IMR-90 (cell line): ENCODE measurements around the gene DCC. TPM values are rescaled to one million over a fixed set of nuclear protein-coding genes. Genes with fewer than 3 reads are reported as not detected.

Experiments
- ATAC-seq: fragments of 200-7000 bp; cut with Tn5 transposase; 2 replicates; pipeline ENCODE4 v1.9.1; 2020; ENCODE audit warnings: low read depth, mild to moderate bottlenecking, moderate library complexity
- BruUV-seq: library from RNA; stranded (reverse); fragments of 400-500 nt; replicated peaks from 2 replicates; lab custom pipeline; 2021; lab: Mats Ljungman, UMichigan
- CTCF ChIA-PET: fragments of 300-600 bp; formaldehyde crosslinking; extraction: SDS; loops from one replicate; lab custom pipeline; 2021; ENCODE audit warnings: antibody characterized with exemption; lab: Yijun Ruan, JAX
- POLR2A ChIA-PET: fragments of 300-600 bp; sonication (Branson Sonifier 250); formaldehyde crosslinking; loops from one replicate; lab custom pipeline; 2022; ENCODE audit warnings: antibody characterized with exemption; ENCODE audit not compliant: unreplicated experiment; lab: Charles Lee
- DNase-seq: peaks from one replicate; pipeline ENCODE4 v3.0.0; 2013
- H2AFZ ChIP-seq: replicated peaks from 2 replicates; pipeline ENCODE3; 2013; ENCODE audit warnings: low read length, mild to moderate bottlenecking; ENCODE audit not compliant: poor library complexity
- H2AK5ac ChIP-seq: 2 replicates; pipeline ENCODE4 v1.6.1; 2013; ENCODE audit warnings: low read depth, low read length, inconsistent platforms
- H2AK9ac ChIP-seq: replicated peaks from 2 replicates; pipeline ENCODE3; 2013; ENCODE audit warnings: mild to moderate bottlenecking, low read depth, low read length, moderate library complexity; ENCODE audit not compliant: poor library complexity
- H2BK120ac ChIP-seq: 2 replicates; pipeline ENCODE4 v1.6.1; 2013; ENCODE audit warnings: low read depth, low read length, inconsistent platforms
- H2BK15ac ChIP-seq: 3 replicates; pipeline ENCODE4 v1.6.1; 2013; ENCODE audit warnings: low read depth, low read length, inconsistent platforms
- H2BK20ac ChIP-seq: 2 replicates; pipeline ENCODE4 v1.6.1; 2013; ENCODE audit warnings: low read depth, mild to moderate bottlenecking, inconsistent platforms, low read length, moderate library complexity
- H2BK5ac ChIP-seq: 2 replicates; pipeline ENCODE4 v1.6.1; 2013; ENCODE audit warnings: mild to moderate bottlenecking, low read depth, low read length, inconsistent platforms; ENCODE audit not compliant: poor library complexity, severe bottlenecking
- H3K14ac ChIP-seq: replicated peaks from 2 replicates; pipeline ENCODE4 v1.6.1; 2013; ENCODE audit warnings: low read depth, low read length, inconsistent platforms
- H3K18ac ChIP-seq: 2 replicates; pipeline ENCODE4 v1.6.1; 2013; ENCODE audit warnings: low read depth, low read length, control low read depth
- H3K23ac ChIP-seq: 2 replicates; pipeline ENCODE4 v1.6.1; 2013; ENCODE audit warnings: low read depth, low read length, inconsistent platforms
- H3K27ac ChIP-seq: 2 replicates; pipeline ENCODE4 v1.5.1; 2013; ENCODE audit warnings: mild to moderate bottlenecking, control low read depth, low read length; ENCODE audit not compliant: insufficient read depth
- H3K27me3 ChIP-seq: 2 replicates; pipeline ENCODE4 v1.6.1; 2013; ENCODE audit warnings: low read length; ENCODE audit not compliant: control insufficient read depth, insufficient read depth
- H3K36me3 ChIP-seq: 2 replicates; pipeline ENCODE4 v1.6.1; 2013; ENCODE audit warnings: low read length, mixed read lengths; ENCODE audit not compliant: control insufficient read depth, insufficient read depth
- H3K4ac ChIP-seq: 2 replicates; pipeline ENCODE4 v1.6.1; 2013; ENCODE audit warnings: low read depth, low read length, inconsistent platforms
- H3K4me1 ChIP-seq: 2 replicates; pipeline ENCODE4 v1.6.1; 2013; ENCODE audit warnings: low read length, mixed read lengths; ENCODE audit not compliant: control insufficient read depth, insufficient read depth
- H3K4me2 ChIP-seq: 2 replicates; pipeline ENCODE4 v1.6.1; 2013; ENCODE audit warnings: low read depth, mild to moderate bottlenecking, control low read depth, low read length, moderate library complexity
- H3K4me3 ChIP-seq: 2 replicates; pipeline ENCODE4 v1.5.1; 2013; ENCODE audit warnings: low read depth, mild to moderate bottlenecking, control low read depth, low read length, moderate library complexity; ENCODE audit not compliant: insufficient read depth
- H3K56ac ChIP-seq: 2 replicates; pipeline ENCODE4 v1.6.1; 2013; ENCODE audit warnings: low read length, inconsistent platforms; ENCODE audit not compliant: insufficient read depth; ENCODE audit errors: extremely low read depth
- H3K79me1 ChIP-seq, 2 experiments: 2 replicates each; pipeline ENCODE4 v1.6.1; 2013; ENCODE audit warnings: low read length in 2 of 2, inconsistent platforms in 1 of 2, low read depth in 1 of 2
- H3K9ac ChIP-seq: 2 replicates; pipeline ENCODE4 v1.6.1; 2013; ENCODE audit warnings: low read depth, low read length, control low read depth
- H3K9me1 ChIP-seq: 2 replicates; pipeline ENCODE4 v1.6.1; 2013; ENCODE audit warnings: low read length, inconsistent platforms; ENCODE audit not compliant: insufficient read depth
- H3K9me3 ChIP-seq: 2 replicates; pipeline ENCODE4 v1.6.1; 2013; ENCODE audit warnings: low read length; ENCODE audit not compliant: control insufficient read depth, insufficient read depth
- H4K20me1 ChIP-seq: 2 replicates; pipeline ENCODE4 v1.6.1; 2013; ENCODE audit warnings: low read length, inconsistent platforms; ENCODE audit not compliant: insufficient read depth
- H4K5ac ChIP-seq: 2 replicates; pipeline ENCODE4 v1.6.1; 2013; ENCODE audit warnings: mild to moderate bottlenecking, low read depth, low read length, control low read depth
- H4K8ac ChIP-seq, 2 experiments: 2 replicates each; pipeline ENCODE4 v1.6.1; 2013; ENCODE audit warnings: low read depth in 2 of 2, low read length in 2 of 2, control low read depth in 1 of 2, inconsistent platforms in 1 of 2
- H4K91ac ChIP-seq: 2 replicates; pipeline ENCODE4 v1.6.1; 2013; ENCODE audit warnings: low read depth, low read length, inconsistent platforms; ENCODE audit not compliant: insufficient read depth
- CEBPB ChIP-seq: IDR thresholded peaks from 2 replicates; pipeline ENCODE4 v1.6.1; 2012; ENCODE audit warnings: low read depth, low read length, improper control_type of control experiment
- FOS ChIP-seq: fragments of 150-350 bp; IDR thresholded peaks from 2 replicates; pipeline ENCODE4 v1.6.1; 2016; ENCODE audit warnings: low read depth, low read length
- MAFK ChIP-seq: IDR thresholded peaks from 2 replicates; pipeline ENCODE4 v1.6.1; 2012; ENCODE audit warnings: low read depth, low read length, improper control_type of control experiment
- WGBS, 2 experiments: methylation state at CpG; one replicate each; pipeline versions ENCODE4 v1.1.5 to v1.1.7; 2013; ENCODE audit warnings: missing lambda C conversion rate in 2 of 2; ENCODE audit not compliant: insufficient read length in 1 of 2; ENCODE audit errors: extremely low coverage in 2 of 2; 5-methylcytosine and 5-hydroxymethylcytosine counted together
- dilution Hi-C: fragments of 300-500 bp; cut with HindIII; formaldehyde crosslinking; loops from one replicate; pipeline ENCODE4 v1.14.3; 2018; ENCODE audit warnings: low sequenced_read_pairs; ENCODE audit not compliant: unreplicated experiment
- in situ Hi-C: fragments of 300-500 bp; cut with MboI; formaldehyde crosslinking; loops from 3 replicates; pipeline ENCODE4 v1.14.3; 2019; ENCODE audit warnings: low sequenced_read_pairs, inconsistent platforms, mixed read lengths
- intact Hi-C: fragments of 100-400 bp; cut with micrococcal nuclease; formaldehyde crosslinking; loops from 2 replicates; pipeline ENCODE4 v1.10.0; 2022
- polyA plus RNA-seq, 3 experiments: library from polyadenylated mRNA; depleted of rRNA; stranded (reverse); fragments of >200 nt; gene quantifications; 2 replicates each; pipeline ENCODE4 v1.2.3, GENCODE V29; 2012; ENCODE audit warnings: low replicate concordance in 1 of 3
- total RNA-seq: library from RNA; depleted of rRNA; stranded (reverse); fragments of >200 nt; gene quantifications from 2 replicates; pipeline ENCODE4 v1.2.3, GENCODE V29; 2012
- TF ChIP-seq, protein P1 (sequence below): fragments of 150-350 bp; IDR thresholded peaks from 2 replicates; pipeline ENCODE4 v1.6.1; 2017; ENCODE audit warnings: mild to moderate bottlenecking, antibody characterized with exemption, low read length, low read depth

The DCC gene
- total and polyA plus RNA-seq, 2 of the 4 experiments (the other 2 are of a cell fraction): 0.31 to 0.54 TPM

DNA sequence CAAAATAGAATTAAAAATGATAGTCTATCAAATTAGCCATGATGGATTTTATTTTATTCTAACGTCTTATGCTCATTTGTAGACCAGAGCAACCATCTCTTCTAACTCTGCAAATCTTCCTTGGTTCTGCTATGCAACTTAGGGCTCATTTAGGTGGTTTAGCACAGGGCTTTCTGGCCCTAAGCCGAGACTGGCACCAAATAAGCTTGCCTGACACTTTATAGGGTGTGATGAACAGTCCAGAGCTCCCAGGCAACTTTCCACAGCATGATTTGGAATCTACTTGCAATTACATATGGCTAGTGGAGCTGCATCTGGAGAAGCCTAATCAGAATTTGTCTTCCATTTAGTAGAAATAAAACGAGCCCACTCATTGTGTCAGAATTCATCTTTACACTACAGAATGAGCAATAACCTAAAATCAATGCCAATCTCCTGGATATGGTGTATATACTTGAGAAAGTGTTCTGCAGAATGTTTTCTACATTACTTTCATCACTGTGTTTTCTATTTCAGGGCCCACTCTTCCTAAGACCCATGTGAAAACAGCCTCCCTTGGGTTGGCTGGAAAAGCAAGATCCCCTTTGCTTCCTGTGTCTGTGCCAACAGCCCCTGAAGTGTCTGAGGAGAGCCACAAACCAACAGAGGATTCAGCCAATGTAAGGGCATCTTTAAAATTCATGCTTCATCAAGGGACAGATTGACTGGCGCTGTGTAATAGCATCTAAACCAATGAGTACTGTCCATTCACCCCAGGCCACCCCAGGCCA, 1186.3 kb downstream of the DCC start:
- in situ Hi-C loops (no loop called here), dilution Hi-C loops (no loop called here), intact Hi-C loops (no loop called here)
- Histone ChIP-seq H3K56ac (no peak overlapping the region), H3K27me3 (no peaks in the 10 kb centered on the region), H3K9me1 (no peaks in the 10 kb centered on the region), H3K23ac (no peak overlapping the region), H3K4me1 (no peaks in the 10 kb centered on the region), H4K91ac (no peak overlapping the region), H2AK5ac (no peak overlapping the region), H2BK15ac (no peak overlapping the region), H2BK5ac (no peak overlapping the region), H4K8ac (no peak overlapping the region), H4K20me1 (no peaks in the 10 kb centered on the region), H3K27ac (no peak overlapping the region), H3K9me3 (0 out of 2 replicates have a peak, but pooled peaks cover 2% of the 10 kb centered on the region), H4K5ac (no peak overlapping the region), H3K79me1 (no peaks in the 10 kb centered on the region), H2AFZ (no peak overlapping the region), H2BK20ac (no peak overlapping the region), H3K18ac (no peak overlapping the region), H3K4me2 (no peak overlapping the region), H2BK120ac (no peak overlapping the region), H3K9ac (no peak overlapping the region), H3K4ac (no peak overlapping the region), H3K4me3 (no peak overlapping the region), H3K36me3 (no peaks in the 10 kb centered on the region), H3K14ac (no peak overlapping the region), H2AK9ac (no peak overlapping the region)
- ATAC-seq: no peak
- ChIA-PET POLR2A (no interaction called here), CTCF (no interaction called here)
- no peak for TF ChIP-seq FOS
- no peak for TF ChIP-seq CEBPB
- no peak for TF ChIP-seq MAFK
- TF ChIP-seq, protein P1, sequence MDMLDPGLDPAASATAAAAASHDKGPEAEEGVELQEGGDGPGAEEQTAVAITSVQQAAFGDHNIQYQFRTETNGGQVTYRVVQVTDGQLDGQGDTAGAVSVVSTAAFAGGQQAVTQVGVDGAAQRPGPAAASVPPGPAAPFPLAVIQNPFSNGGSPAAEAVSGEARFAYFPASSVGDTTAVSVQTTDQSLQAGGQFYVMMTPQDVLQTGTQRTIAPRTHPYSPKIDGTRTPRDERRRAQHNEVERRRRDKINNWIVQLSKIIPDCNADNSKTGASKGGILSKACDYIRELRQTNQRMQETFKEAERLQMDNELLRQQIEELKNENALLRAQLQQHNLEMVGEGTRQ: no peak
- WGBS, 2 experiments: no CpG with 5 or more reads among the region's 4 CpGs
- DNase-seq: no peak
- no TSS peak for BruUV-seq
